ENCODE results near the gene RFTN1.

The RFTN1 gene

GRCh38 chr3:16286751-16287543 lies 226.6 kb downstream of the RFTN1 start:
- TF ChIP-seq FOXP2 (optimal IDR thresholded peaks at IDR 0.05; ENCODE audit: control extremely low read depth, extremely low read length, insufficient read depth) (no peak), EZH2 (IDR thresholded peaks at IDR 0.05) (no peak), POLR2AphosphoS5 (IDR thresholded peaks at IDR 0.05; ENCODE audit: borderline replicate concordance, low read depth, low read length) (no peak)
- Histone ChIP-seq H3K36me3 (ENCODE audit: insufficient read depth, low read length) (no peaks in the 10 kb centered on the region), H3K27ac (no peak overlapping the region), H3K4me3 (no peak overlapping the region), H3K9ac (ENCODE audit: insufficient read length) (no peak overlapping the region), H3K9me3 (ENCODE audit: low read depth, low read length) (no peaks in the 10 kb centered on the region)
- DNase-seq (ENCODE audit: low read depth, low spot score), result no peak

- Histone ChIP-seq H3K9ac (ENCODE audit: insufficient read length) (no peak overlapping the region), H3K27ac (no peak overlapping the region), H3K4me3 (no peak overlapping the region), H3K9me3 (ENCODE audit: low read depth, low read length) (no peaks in the 10 kb centered on the region), H3K36me3 (ENCODE audit: insufficient read depth, low read length) (no peaks in the 10 kb centered on the region)
- DNase-seq (ENCODE audit: low read depth, low spot score), result no peak
- no peak for TF ChIP-seq POLR2AphosphoS5 (IDR thresholded peaks at IDR 0.05; ENCODE audit: borderline replicate concordance, low read depth, low read length)
- TF ChIP-seq EZH2 (IDR thresholded peaks at IDR 0.05), result no peak
- TF ChIP-seq FOXP2 (optimal IDR thresholded peaks at IDR 0.05; ENCODE audit: control extremely low read depth, extremely low read length, insufficient read depth), result no peak
Measured at GRCh38 chr3:16286161-16286560, 227.3 kb downstream of the RFTN1 start.

GRCh38 chr3:16284633-16285032 lies 228.9 kb downstream of the RFTN1 start:
- no peaks in the 10 kb centered on the region for H3K36me3 ChIP-seq (ENCODE audit: insufficient read depth, low read length)

GRCh38 chr3:16280671-16281070 lies 232.8 kb downstream of the RFTN1 start:
- H3K36me3 ChIP-seq (ENCODE audit: insufficient read depth, low read length), result no peaks in the 10 kb centered on the region
- H3K27ac ChIP-seq, result 0 out of 2 replicates have a peak overlapping the region, but pooled peaks have one; percentile 13

More at GRCh38 chr3:16284633-16285032, 228.9 kb downstream of the RFTN1 start:
- Histone ChIP-seq H3K9me3 (ENCODE audit: low read depth, low read length) (no peaks in the 10 kb centered on the region), H3K27ac (no peak overlapping the region), H3K9ac (ENCODE audit: insufficient read length) (no peak overlapping the region), H3K4me3 (no peak overlapping the region)
- TF ChIP-seq EZH2 (IDR thresholded peaks at IDR 0.05) (no peak), POLR2AphosphoS5 (IDR thresholded peaks at IDR 0.05; ENCODE audit: borderline replicate concordance, low read depth, low read length) (no peak), FOXP2 (optimal IDR thresholded peaks at IDR 0.05; ENCODE audit: control extremely low read depth, extremely low read length, insufficient read depth) (no peak)
- no peak for DNase-seq (ENCODE audit: low read depth, low spot score)

GRCh38 chr3:16279010-16279801 lies 234.3 kb downstream of the RFTN1 start:
- DNase-seq (ENCODE audit: low read depth, low spot score), result no peak
- H3K36me3 ChIP-seq (ENCODE audit: insufficient read depth, low read length), result no peaks in the 10 kb centered on the region

More at GRCh38 chr3:16280671-16281070, 232.8 kb downstream of the RFTN1 start:
- DNase-seq (ENCODE audit: low read depth, low spot score), result no peak
- Histone ChIP-seq H3K9me3 (ENCODE audit: low read depth, low read length) (no peaks in the 10 kb centered on the region), H3K4me3 (no peak overlapping the region), H3K9ac (ENCODE audit: insufficient read length) (no peak overlapping the region)
- TF ChIP-seq EZH2 (IDR thresholded peaks at IDR 0.05) (no peak), FOXP2 (optimal IDR thresholded peaks at IDR 0.05; ENCODE audit: control extremely low read depth, extremely low read length, insufficient read depth) (no peak), POLR2AphosphoS5 (IDR thresholded peaks at IDR 0.05; ENCODE audit: borderline replicate concordance, low read depth, low read length) (no peak)

GRCh38 chr3:16277471-16277870 lies 236.0 kb downstream of the RFTN1 start:
- Histone ChIP-seq H3K27ac (no peak overlapping the region), H3K36me3 (ENCODE audit: insufficient read depth, low read length) (no peaks in the 10 kb centered on the region), H3K9me3 (ENCODE audit: low read depth, low read length) (no peaks in the 10 kb centered on the region), H3K4me3 (no peak overlapping the region), H3K9ac (ENCODE audit: insufficient read length) (no peak overlapping the region)
- no peak for DNase-seq (ENCODE audit: low read depth, low spot score)
- TF ChIP-seq FOXP2 (optimal IDR thresholded peaks at IDR 0.05; ENCODE audit: control extremely low read depth, extremely low read length, insufficient read depth) (no peak), EZH2 (IDR thresholded peaks at IDR 0.05) (no peak), POLR2AphosphoS5 (IDR thresholded peaks at IDR 0.05; ENCODE audit: borderline replicate concordance, low read depth, low read length) (no peak)

More at GRCh38 chr3:16279010-16279801, 234.3 kb downstream of the RFTN1 start:
- H3K27ac ChIP-seq, result no peak overlapping the region
- no peak overlapping the region for H3K9ac ChIP-seq (ENCODE audit: insufficient read length)
- TF ChIP-seq EZH2 (IDR thresholded peaks at IDR 0.05) (no peak), FOXP2 (optimal IDR thresholded peaks at IDR 0.05; ENCODE audit: control extremely low read depth, extremely low read length, insufficient read depth) (no peak), POLR2AphosphoS5 (IDR thresholded peaks at IDR 0.05; ENCODE audit: borderline replicate concordance, low read depth, low read length) (no peak)
- no peaks in the 10 kb centered on the region for H3K9me3 ChIP-seq (ENCODE audit: low read depth, low read length)
- no peak overlapping the region for H3K4me3 ChIP-seq

- no peak for DNase-seq (ENCODE audit: low read depth, low spot score)
- no peaks in the 10 kb centered on the region for H3K9me3 ChIP-seq (ENCODE audit: low read depth, low read length)
- no peak for TF ChIP-seq POLR2AphosphoS5 (IDR thresholded peaks at IDR 0.05; ENCODE audit: borderline replicate concordance, low read depth, low read length)
- H3K4me3 ChIP-seq, result no peak overlapping the region
- no peaks in the 10 kb centered on the region; the same call in none of the 2 replicates for H3K36me3 ChIP-seq (ENCODE audit: insufficient read depth, low read length)
- no peak overlapping the region for H3K9ac ChIP-seq (ENCODE audit: insufficient read length)
- H3K27ac ChIP-seq, result no peak overlapping the region
Measured at GRCh38 chr3:16273867-16274266, 239.6 kb downstream of the RFTN1 start.

GRCh38 chr3:16272588-16272987 lies 240.9 kb downstream of the RFTN1 start:
- H3K27ac ChIP-seq, result no peak overlapping the region
- H3K9me3 ChIP-seq (ENCODE audit: low read depth, low read length), result no peaks in the 10 kb centered on the region
- no peaks in the 10 kb centered on the region; the same call in none of the 2 replicates for H3K36me3 ChIP-seq (ENCODE audit: insufficient read depth, low read length)
- H3K9ac ChIP-seq (ENCODE audit: insufficient read length), result no peak overlapping the region
- TF ChIP-seq FOXP2 (optimal IDR thresholded peaks at IDR 0.05; ENCODE audit: control extremely low read depth, extremely low read length, insufficient read depth) (no peak), EZH2 (IDR thresholded peaks at IDR 0.05) (no peak), POLR2AphosphoS5 (IDR thresholded peaks at IDR 0.05; ENCODE audit: borderline replicate concordance, low read depth, low read length) (no peak)
- H3K4me3 ChIP-seq, result no peak overlapping the region
- no peak for DNase-seq (ENCODE audit: low read depth, low spot score)
